ENCODE results near the gene SLC25A18.

The SLC25A18 gene

GRCh38 chr22:17570851-17571631, 7.7 kb downstream of the SLC25A18 start:
- DNase-seq (ENCODE audit: low spot score) = peak; percentile 69

DNA sequence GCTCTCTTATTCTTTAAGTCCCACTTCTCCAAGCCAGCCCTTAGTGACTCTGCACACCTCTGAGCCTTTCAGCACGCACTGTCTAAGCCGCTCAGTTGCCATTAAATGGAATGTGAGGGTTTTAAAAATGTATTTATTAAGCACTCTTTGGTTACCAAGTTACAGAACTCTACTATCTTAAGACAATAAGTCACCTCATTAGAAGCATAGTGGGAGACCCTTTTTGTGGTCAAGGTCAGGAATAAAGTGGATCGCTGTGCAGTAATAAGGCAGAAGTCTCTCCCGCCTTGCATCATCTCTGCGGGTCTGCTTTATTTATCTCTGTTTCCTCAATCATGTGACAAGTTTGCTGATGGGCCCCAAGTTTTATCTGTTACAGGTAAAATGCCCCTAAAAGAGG, 11.9 kb downstream of the SLC25A18 start:
- DNase-seq (ENCODE audit: low spot score) = no peak

DNA sequence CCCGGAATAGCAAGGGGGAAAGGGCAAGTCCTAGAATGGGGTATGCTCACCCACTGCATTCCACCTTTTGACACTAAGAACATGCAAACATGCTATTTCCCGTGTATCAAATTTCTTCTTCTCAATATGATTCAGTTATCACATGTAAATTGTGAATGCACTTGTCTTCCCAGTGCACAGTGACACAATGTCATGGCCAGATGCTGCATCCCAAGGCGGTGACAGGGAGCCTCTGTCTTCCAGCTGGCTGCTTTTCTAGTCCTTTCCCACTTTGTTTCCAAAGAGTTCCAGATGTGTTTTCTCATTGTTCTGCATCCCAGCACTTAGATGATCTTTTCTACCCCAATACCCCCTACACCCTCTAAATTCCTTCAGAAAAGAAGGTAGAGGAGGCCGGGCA, 12.4 kb downstream of the SLC25A18 start:
- no peak for DNase-seq (ENCODE audit: low spot score)

DNA sequence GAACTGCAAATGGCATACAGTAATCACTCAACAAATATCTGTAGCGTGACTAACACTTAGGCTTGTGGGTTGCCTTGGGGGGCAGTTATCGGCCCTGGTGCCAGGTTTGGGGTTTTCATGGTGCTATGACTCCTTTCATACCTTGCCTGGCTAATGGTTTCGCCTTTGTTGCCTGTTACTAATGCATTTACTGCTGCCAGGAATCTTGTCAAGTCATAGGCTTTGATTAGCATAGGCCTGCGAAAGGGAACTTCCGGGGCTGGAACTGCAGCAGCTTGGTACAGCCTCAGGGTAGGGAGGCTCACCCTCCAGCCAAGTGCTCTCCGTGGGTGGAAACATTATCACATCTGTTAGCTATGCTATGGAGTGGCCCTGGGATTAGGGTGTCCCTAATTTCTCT, 13.2 kb downstream of the SLC25A18 start:
- DNase-seq (ENCODE audit: low spot score) = peak; percentile 96

DNA sequence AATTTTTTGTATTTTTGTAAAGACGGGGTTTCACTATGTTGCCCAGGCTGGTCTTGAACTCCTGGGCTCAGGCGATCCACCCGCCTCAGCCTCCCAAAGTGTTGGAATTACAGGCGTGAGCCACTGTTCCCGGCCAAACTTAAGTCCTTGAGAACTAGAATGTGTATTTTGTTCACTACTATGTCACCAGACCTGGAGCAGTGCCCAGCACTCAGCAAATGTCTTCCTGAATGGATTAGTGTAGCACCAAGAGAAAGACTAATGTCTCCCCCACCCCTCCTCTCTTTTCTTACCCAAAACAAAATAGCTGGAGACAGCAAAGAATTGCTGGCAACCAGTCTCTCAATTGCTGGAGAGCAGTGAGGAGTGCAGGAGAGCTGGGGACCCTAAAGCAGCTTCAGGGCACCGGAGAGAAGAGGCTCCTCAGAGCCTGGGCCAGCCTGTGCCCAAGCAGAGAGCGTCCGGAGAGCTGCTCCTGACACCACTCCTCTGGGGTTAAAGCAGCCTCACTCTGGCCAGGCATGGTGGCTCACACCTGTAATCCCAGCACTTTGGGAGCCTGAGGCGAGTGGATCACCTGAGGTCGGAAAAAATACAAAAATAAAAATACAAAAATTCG, 14.9 kb downstream of the SLC25A18 start:
- DNase-seq (ENCODE audit: low spot score) = no peak

- DNase-seq (ENCODE audit: low spot score) = no peak
Observed at GRCh38 chr22:17579535-17579981, 16.3 kb downstream of the SLC25A18 start.

GRCh38 chr22:17580441-17581031, 17.2 kb downstream of the SLC25A18 start:
- no peak for DNase-seq (ENCODE audit: low spot score)

DNA sequence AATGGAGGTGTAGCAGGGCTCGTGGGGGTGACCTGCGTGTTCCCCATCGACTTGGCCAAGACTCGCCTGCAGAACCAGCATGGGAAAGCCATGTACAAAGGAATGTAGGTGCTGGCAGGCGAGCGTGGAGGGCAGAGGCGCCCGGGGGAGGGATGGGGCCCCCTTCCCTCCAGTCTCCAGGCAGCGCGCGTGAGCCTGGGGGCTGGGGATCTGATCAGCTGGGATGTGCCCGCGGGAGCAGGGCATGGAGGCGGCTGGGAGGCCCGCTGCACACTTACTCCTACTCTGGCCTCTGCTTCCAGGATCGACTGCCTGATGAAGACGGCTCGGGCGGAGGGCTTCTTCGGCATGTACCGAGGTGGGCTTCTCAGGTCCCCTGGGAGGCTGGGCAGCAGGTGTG, 17.8 kb downstream of the SLC25A18 start:
- no peak for DNase-seq (ENCODE audit: low spot score)

- DNase-seq (ENCODE audit: low spot score) = no peak
Observed at GRCh38 chr22:17581631-17582030, 18.3 kb downstream of the SLC25A18 start.

DNA sequence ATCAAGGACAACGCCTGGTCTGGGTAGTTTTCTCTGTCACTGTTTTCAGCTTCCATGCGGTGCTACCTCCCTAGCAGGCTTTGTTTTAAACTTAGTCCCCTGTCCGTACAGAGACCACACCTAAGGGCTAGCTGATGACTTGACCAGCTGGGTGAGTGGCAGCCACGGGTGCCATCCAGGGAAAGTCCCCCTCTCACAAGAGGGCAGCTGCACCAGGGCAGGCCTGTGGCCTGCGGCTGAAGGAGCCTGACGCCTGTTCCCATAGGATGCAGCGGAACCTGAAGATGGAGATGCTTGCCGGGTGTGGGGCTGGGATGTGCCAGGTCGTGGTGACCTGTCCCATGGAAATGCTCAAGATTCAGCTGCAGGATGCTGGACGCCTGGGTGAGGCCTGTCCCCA, 19.9 kb downstream of the SLC25A18 start:
- no peak for DNase-seq (ENCODE audit: low spot score)

GRCh38 chr22:17586831-17587440, 23.6 kb downstream of the SLC25A18 start:
- DNase-seq (ENCODE audit: low spot score) = no peak

GRCh38 chr22:17587629-17588028, 24.3 kb downstream of the SLC25A18 start:
- DNase-seq (ENCODE audit: low spot score) = no peak

DNA sequence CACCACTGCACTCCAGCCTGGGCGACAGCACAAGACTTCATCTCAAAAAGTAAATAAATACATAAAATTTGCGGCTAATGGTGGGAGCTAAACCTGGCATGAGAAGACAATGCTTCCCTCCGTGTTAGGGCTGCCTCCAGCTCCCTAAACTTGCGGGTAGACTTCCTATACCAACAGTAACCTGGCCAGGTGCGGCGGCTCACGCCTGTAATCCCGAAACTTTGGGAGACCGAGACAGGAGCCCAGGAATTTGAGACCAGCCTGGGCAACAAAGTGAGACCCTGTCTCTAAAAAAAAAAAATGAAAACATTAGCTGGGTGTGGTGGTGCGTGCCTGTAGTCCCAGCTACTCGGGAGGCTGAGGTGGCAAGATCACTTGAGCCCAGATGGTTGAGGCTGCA, 25.3 kb downstream of the SLC25A18 start:
- DNase-seq (ENCODE audit: low spot score) = no peak

- DNase-seq (ENCODE audit: low spot score) = no peak
Observed at GRCh38 chr22:17589810-17590375, 26.6 kb downstream of the SLC25A18 start.

GRCh38 chr22:17590586-17590985, 27.3 kb downstream of the SLC25A18 start:
- DNase-seq (ENCODE audit: low spot score) = no peak

- no peak for DNase-seq (ENCODE audit: low spot score)
Observed at GRCh38 chr22:17592201-17592600, 28.9 kb downstream of the SLC25A18 start.

- DNase-seq (ENCODE audit: low spot score) = no peak
Observed at GRCh38 chr22:17596226-17596625, 32.9 kb downstream of the SLC25A18 start.

DNA sequence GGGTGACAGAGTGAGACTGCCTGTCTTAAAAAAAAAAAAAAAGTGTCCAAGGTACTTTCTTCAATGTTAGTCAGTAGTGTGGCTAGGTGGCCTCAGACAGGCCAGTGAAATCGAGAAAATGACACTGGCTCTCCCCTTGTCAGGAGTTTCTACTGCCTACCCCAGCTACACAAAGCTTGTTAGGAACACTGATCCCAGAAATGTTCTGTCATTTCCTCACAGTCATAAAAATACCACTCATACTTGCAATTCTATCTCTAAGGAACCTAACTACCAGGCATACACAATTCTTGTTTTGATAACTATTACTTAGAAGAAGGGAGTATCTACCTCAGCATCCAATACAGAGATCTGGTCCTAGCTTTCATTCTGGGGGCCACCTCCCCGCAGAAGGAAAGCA, 33.9 kb downstream of the SLC25A18 start:
- DNase-seq (ENCODE audit: low spot score) = no peak

- DNase-seq (ENCODE audit: low spot score) = no peak
Observed at GRCh38 chr22:17598318-17598717, 35.0 kb downstream of the SLC25A18 start.

DNA sequence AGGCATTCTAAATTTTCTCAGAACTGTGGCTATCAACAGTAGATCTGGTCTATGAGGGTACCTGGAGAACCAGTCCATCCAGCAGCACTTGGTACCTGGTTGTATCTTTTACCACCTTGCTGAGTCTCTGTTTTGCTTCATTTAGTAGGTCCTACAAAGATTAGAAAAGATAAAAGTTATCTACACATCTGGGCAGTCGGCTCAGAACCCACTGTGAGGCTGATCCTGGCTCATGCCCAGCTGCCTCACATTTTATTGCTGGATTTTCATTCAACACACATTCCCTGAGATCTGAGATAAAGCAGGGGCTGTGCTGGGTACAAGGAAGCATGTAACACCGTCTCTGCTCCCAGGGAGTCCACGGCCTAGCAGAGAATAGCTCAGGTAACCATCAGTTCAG, 37.7 kb downstream of the SLC25A18 start:
- no peak for DNase-seq (ENCODE audit: low spot score)

DNA sequence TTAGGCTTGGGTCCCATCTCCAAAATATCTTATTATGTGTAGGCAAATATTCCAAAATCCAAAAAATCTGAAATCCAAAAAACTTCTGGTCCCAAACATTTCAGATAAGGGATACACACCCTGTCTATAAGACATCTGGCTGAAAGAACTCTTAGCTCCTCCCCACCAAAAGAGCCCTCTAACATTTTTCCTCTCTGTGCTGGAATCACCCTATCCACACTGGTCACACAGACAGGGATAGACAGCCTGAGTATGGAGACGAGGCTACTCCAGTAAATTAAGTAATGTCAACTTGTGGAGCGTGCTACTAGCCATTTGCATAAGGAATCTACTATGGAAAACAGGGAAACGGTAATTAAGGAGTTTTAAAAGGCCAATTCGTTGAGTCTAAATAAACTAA, 40.4 kb downstream of the SLC25A18 start:
- no peak for DNase-seq (ENCODE audit: low spot score)

- no peak for DNase-seq (ENCODE audit: low spot score)
Observed at GRCh38 chr22:17606496-17606895, 43.2 kb downstream of the SLC25A18 start.
